GM19351 (cell line): ENCODE results near the gene ZSCAN23.
"Not testable (repeated sequence)": the region's sequence is repeated elsewhere in the genome, so short reads cannot be mapped to it uniquely, and the experiment has no call there.

ENCODE experiments used
- ATAC-seq: cut with Tn5 transposase; IDR thresholded peaks from one replicate; pipeline ENCODE4 v1.9.1; 2021; ENCODE audit warnings: mild to moderate bottlenecking, moderate library complexity; ENCODE audit not compliant: unreplicated experiment

The ZSCAN23 gene

DNA sequence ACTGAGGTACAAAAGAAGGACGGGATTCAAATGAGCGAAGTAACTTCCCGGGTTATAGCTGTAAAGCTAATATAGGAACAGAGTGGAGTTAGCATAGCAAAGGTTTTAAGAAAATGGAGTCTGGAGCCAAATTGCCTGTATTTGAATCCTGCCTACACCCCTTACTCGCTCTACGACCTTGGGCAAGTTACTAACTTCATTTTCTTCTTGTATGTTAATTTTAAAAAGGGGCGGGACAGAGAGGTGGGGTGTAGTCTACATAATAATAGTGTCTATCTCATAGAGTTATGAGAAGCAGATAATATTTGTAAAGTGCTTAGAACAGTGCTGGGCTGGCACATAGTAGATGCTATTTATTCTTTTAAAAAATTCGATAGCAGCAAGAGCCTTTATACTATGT is 705 bp downstream of the ZSCAN23 start:
- ATAC-seq: no peak

DNA sequence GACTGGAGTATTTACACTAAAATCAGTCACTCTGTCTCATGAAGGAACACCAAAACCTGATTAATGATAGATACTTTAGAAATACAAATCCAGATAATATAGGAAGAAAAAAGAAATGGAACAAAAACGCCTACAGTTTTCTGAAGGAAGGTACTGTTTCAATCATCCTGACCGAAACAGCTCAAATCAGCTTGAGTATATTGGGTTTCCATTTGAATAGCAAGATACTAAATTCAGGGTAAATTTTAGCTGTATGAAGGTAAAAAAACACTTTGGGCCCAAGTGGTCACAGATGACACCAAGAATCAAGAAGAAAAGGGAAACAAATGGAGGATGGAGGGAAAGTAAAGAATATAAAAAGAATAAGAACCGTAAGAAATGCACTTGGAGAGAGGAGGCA is 6.9 kb downstream of the ZSCAN23 start:
- no peak for ATAC-seq

- no peak for ATAC-seq
These were observed 10.2 kb downstream of the ZSCAN23 start for GRCh38 chr6:28433119-28433518.

GRCh38 chr6:28429781-28430180 is 13.5 kb downstream of the ZSCAN23 start:
- no peak for ATAC-seq

DNA sequence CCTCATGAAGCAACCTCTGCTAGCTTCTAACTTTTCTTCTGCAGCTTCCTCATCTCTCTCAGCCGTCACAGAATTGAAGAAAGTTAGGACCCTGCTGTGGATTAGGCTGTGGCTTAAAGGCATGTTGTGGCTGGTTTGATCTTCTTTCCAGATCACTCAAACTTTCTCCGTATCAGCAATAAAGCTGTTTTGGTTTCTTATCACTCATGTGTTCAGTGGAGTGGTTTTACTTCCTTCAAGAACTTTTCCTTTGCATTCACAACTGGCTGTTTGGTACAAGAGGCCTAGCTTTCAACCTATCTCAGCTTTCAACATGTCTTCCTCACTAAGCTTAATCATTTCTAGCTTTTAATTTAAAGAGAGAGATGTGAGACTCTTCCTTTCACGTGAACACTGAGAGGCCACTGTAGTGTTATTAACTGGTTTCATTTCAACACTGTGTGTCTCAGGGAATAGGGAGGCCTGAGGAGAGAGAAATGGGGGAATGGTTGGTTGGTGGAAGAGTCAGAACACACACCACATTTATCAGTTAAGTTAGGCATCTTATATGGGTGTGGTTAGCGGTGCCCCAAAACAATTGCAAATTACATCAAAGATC is 17.2 kb downstream of the ZSCAN23 start:
- no peak for ATAC-seq

DNA sequence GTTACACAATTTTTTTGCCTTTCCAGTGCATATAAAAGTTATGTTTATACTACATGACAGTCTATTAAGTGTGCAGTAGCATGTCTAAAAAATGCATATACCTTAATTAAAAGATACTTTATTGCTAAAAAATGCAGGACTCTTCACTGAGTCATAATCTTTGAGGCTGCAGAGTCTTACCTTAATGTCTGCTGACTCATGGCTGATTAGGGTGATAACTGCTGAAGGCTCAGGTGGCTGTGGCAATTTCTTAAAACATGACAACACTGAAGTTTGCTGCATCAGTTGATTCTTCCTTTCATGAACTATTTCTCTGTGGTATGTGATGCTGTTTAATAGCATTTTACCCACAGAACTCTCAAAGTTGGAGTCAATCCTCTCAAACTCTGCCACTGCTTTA is 19.1 kb downstream of the ZSCAN23 start:
- ATAC-seq: no peak

GRCh38 chr6:28423546-28423945 is 19.7 kb downstream of the ZSCAN23 start:
- ATAC-seq: no peak

- ATAC-seq: no peak
These were observed 29.6 kb downstream of the ZSCAN23 start for GRCh38 chr6:28413681-28414080.

- ATAC-seq: no peak
These were observed 32.5 kb downstream of the ZSCAN23 start for GRCh38 chr6:28410767-28411166.

DNA sequence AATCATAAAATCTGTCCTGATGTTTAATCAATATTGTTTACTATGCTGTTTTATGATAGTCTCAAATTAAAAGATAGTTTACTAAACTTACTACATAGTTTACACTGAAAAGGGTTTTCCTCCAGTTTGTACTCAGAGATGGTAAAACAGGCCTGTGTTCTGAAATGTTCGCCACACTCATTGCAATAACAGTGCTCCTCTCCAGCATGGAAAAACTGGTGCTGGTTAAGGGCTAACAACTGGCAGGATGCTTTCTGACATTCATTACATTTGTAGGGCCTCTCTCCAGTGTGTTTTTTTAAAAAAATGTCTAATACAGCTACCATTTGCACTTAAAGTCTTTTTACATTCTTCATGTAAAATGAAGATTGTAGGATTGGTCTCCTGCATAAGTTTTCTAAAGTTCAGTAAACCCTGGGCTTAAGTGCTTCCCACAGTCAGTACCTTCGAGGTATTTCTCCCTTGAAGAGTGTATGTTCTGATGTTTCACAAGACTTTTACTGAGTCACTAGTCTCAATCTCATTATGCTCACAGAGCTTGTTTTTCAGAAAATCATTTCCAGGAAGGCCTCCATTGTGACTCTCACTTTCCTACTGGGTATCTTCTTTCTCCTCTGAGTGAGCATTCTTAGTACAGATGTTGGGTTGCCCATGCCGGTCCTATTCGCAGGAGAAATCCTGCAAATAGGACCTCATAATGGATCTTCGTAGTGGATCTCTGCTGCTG is 35.1 kb downstream of the ZSCAN23 start:
- ATAC-seq: no peak

GRCh38 chr6:28407401-28407800 is 35.9 kb downstream of the ZSCAN23 start:
- ATAC-seq: no peak

- not testable (repeated sequence) for ATAC-seq
These were observed 39.4 kb downstream of the ZSCAN23 start for GRCh38 chr6:28403923-28404322.

DNA sequence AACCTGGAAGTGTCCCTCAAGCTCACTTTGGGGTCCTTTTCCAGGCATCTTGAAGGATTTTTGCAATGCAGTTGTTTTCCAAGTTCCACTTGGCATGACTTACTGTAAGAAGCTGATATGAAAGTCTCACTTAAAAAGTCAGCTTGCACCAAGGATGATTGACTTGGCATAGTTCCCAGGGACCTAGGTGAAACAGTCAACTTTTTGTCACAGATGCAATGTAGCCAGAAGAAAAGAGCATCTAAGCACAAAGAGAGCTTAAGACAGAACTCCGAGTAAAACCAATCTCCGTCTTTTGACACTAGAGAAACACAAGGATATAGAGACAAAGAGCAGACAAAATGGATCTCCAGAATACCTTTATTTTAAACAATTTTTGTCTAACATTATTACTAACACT is 41.1 kb downstream of the ZSCAN23 start:
- ATAC-seq: no peak

DNA sequence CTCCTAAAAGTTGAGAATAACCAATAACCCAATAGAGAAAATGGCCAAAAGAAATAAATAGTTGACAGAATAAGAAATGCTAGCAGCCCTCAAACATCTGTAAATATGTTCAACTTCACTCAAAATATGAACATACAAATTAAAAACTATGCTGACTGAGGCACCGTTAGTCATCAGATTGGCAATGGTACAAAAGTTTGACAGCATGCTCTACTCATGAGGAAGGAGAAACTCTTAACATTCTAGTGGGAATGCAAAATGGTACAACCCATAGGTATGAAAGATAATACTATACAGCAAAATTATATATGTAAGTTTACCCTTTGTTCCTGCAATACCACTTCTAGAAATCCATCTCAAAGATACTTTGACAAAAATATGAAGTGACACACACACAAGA is 42.1 kb downstream of the ZSCAN23 start:
- ATAC-seq: no peak

GRCh38 chr6:28400122-28400451 is 43.2 kb downstream of the ZSCAN23 start:
- ATAC-seq: no peak

DNA sequence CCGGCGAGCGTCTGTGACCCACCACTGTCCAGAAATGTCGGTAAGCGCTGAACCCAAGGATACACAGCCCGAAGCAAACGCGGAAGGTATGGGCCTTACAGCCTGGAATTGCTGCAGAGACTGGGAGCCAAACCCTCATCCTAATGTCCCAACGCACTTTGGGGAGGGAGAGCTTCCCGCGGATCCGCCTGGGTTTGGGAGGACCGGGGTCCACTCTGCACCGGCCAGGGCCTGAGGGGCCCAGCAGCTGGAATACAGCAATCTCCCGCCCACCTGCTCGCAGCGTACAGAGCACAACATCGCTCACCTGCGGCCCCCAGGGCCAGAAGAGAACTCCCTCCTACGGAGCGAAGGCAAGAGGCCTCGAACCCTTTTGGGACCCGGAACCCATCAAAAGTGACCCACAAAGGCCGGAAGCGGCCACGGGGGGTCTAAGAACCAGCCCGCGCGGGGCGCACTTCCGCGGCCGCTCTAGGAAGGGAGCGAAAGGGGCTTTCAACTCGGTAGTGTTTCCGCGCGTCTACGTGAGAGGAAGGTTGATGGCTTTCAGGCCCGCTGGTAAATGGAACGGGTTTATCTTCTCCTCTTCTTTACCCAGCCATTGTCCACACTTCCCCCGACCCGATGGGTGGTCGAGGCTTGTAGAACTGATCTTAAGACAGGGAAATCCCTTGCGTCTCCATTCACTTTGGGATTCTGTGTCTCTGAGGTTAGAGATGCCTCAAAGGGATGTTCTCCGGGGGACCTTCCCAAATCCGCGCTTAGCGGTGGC is 43.8 kb downstream of the ZSCAN23 start, which contains the start of gene ZSCAN12:
TSS of gene ZSCAN12 (minus strand) at position 398 of the 772 bp plus-strand sequence. CDS start 1,342 bp downstream, outside the sequence.
- ATAC-seq: peak; percentile 76

DNA sequence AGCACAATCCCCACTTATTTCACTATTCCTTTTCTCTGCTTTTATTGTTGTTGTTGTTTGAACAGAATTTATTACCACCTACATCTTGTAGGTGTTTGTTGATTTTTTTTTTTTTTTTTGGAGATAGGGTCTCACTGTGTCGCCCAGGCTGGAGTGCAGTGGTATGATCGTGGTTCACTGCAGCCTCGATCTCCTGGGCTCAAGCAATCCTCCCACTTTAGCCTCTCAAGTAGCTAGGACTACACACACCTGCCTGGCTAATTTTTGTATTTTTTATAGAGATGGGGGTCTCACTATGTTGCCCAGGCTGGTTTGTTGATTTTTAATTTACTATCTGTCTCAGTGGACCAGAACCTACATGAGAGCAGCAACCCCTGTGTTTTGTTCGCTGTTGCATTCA is 47.4 kb downstream of the ZSCAN23 start:
- ATAC-seq: no peak

DNA sequence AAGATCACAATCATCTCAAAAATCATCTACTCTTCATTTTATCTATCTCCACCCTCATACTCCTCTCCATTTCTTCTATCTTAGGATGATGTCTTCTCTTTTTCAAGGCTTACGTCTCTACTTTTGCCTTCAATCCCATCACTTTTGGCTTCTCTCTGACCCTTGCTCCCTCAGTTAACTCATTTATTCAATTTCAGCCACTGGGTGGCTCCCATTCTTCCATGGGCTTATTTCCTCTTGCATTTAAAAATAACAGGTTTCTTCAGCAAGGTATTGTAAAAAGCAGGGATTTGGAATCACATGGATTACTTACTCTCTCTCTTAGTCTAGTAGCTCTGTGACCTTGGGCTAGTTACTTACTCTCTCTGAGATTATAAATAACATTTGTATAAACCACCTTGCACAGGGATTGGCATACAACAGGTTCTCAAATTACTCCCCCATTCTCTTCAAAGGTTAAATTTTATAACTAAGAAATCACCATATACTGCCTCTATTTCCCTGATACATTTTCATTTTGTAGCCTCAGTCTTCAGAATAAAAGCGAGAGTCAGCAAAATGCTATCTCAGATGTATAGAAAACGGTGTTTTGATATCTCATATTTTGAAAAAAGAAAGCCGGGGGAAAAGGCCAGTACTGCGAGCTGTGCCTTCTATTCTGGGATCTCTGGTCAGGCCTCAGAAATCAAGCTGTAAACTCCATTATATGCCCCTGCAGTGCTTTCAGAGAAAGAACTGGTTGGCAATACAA is 49.2 kb downstream of the ZSCAN23 start:
- no peak for ATAC-seq

DNA sequence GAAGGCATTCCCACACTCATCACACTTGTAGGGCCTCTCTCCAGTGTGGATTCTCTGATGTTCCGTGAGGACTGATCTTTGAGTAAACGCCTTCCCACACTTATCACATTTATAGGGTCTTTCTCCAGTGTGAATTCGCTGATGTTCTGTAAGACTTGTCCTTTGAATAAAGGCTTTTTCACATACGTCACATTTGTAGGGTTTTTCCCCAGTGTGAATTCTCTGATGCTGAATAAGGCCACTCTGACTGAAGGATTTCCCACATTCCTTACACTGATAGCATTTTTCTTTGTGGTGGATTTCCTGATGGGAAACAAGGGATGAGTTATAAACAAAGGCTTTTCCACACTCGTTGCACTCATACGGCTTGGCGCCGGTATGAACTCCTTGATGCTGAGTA is 52.6 kb downstream of the ZSCAN23 start:
- no peak for ATAC-seq

DNA sequence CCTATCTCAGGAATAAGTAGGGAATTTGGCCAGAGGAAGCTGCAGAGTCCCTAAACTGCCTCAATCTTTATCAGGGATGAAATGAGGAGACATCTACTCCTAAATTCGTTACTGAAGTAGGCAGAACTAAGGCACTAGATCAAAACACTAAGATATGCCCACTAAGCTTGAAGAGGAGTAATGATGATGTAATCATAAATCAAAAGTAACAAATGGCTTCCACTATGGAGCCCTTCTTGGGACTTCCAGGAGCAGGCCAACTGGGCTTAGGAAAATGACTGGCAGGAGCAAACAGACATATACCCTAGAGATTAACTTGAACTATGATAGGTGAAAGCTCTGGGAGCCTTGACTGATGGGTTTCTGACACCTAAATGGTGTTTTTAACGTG is 59.2 kb downstream of the ZSCAN23 start:
- no peak for ATAC-seq
